Measurements from ENCODE around the gene ANKRD23.

The ANKRD23 gene

GRCh38 chr2:96843538-96844268 is at the start of gene ANKRD23:
ANKRD23 (minus strand) TSS chr2:96844021; CDS start chr2:96843992, 29 bp downstream.
- TF ChIP-seq ZBTB7A (IDR thresholded peaks at IDR 0.05; ENCODE audit: low read depth) (no peak), MAX (IDR thresholded peaks at IDR 0.05) (no peak), TCF12 (IDR thresholded peaks at IDR 0.05; ENCODE audit: low read depth) (no peak), USF1 (IDR thresholded peaks at IDR 0.05) (no peak), EP300 (IDR thresholded peaks at IDR 0.05; ENCODE audit: borderline replicate concordance) (no peak), RAD21 (IDR thresholded peaks at IDR 0.05; ENCODE audit: low read depth) (no peak), EGR1 (IDR thresholded peaks at IDR 0.05) (no peak), YY1 (IDR thresholded peaks at IDR 0.05; ENCODE audit: low read depth) (no peak), NFIC (IDR thresholded peaks at IDR 0.05) (no peak), TAF1 (IDR thresholded peaks at IDR 0.05; ENCODE audit: low read depth) (no peak), TEAD4 (IDR thresholded peaks at IDR 0.05) (no peak), CREB1 (IDR thresholded peaks at IDR 0.05; ENCODE audit: low read depth) (no peak), CEBPB (IDR thresholded peaks at IDR 0.05) (no peak), REST (IDR thresholded peaks at IDR 0.05; ENCODE audit: low read depth) (no peak)

- no peak for TF ChIP-seq MAX (IDR thresholded peaks at IDR 0.05)
These were observed 47.9 kb upstream of the ANKRD23 start for GRCh38 chr2:96891591-96892333.

GRCh38 chr2:96890726-96891385 is 47.0 kb upstream of the ANKRD23 start:
- TF ChIP-seq TEAD4 (IDR thresholded peaks at IDR 0.05) (no peak), TCF12 (IDR thresholded peaks at IDR 0.05; ENCODE audit: low read depth) (no peak), YY1 (IDR thresholded peaks at IDR 0.05; ENCODE audit: low read depth) (no peak), CEBPB (IDR thresholded peaks at IDR 0.05) (no peak), EGR1 (IDR thresholded peaks at IDR 0.05) (no peak), MAX (IDR thresholded peaks at IDR 0.05) (no peak), EP300 (IDR thresholded peaks at IDR 0.05; ENCODE audit: borderline replicate concordance) (no peak), CREB1 (IDR thresholded peaks at IDR 0.05; ENCODE audit: low read depth) (no peak), RAD21 (IDR thresholded peaks at IDR 0.05; ENCODE audit: low read depth) (no peak), NFIC (IDR thresholded peaks at IDR 0.05) (no peak)

GRCh38 chr2:96890252-96890651 is 46.4 kb upstream of the ANKRD23 start:
- TF ChIP-seq MAX (IDR thresholded peaks at IDR 0.05) (no peak), YY1 (IDR thresholded peaks at IDR 0.05; ENCODE audit: low read depth) (no peak), TAF1 (IDR thresholded peaks at IDR 0.05; ENCODE audit: low read depth) (no peak), USF1 (IDR thresholded peaks at IDR 0.05) (no peak), RAD21 (IDR thresholded peaks at IDR 0.05; ENCODE audit: low read depth) (no peak), NFIC (IDR thresholded peaks at IDR 0.05) (no peak), FOXM1 (IDR thresholded peaks at IDR 0.05; ENCODE audit: borderline replicate concordance, low read depth) (no peak), EGR1 (IDR thresholded peaks at IDR 0.05) (no peak), EP300 (IDR thresholded peaks at IDR 0.05; ENCODE audit: borderline replicate concordance) (no peak), ZBTB7A (IDR thresholded peaks at IDR 0.05; ENCODE audit: low read depth) (no peak), CEBPB (IDR thresholded peaks at IDR 0.05) (no peak), TCF12 (IDR thresholded peaks at IDR 0.05; ENCODE audit: low read depth) (no peak), CREB1 (IDR thresholded peaks at IDR 0.05; ENCODE audit: low read depth) (no peak), TEAD4 (IDR thresholded peaks at IDR 0.05) (no peak), REST (IDR thresholded peaks at IDR 0.05; ENCODE audit: low read depth) (no peak)
